K562 (cell line): ENCODE results near the gene C1orf94. TPM values are rescaled to one million over a fixed set of nuclear protein-coding genes. Genes with fewer than 3 reads are reported as not detected.

Experiments
- ATAC-seq: fragments of 200-7000 bp; cut with Tn5 transposase; 3 replicates; pipeline ENCODE4 v1.9.1; 2020; ENCODE audit warnings: moderate library complexity
- BruUV-seq: library from RNA; stranded (reverse); fragments of 400-500 nt; replicated peaks from 2 replicates; lab custom pipeline; 2021; lab: Mats Ljungman, UMichigan
- CTCF ChIA-PET: fragments of 300-600 bp; formaldehyde crosslinking; extraction: SDS; loops from one replicate; lab custom pipeline; 2021; ENCODE audit warnings: low intra/inter-chr PET ratio; lab: Yijun Ruan, JAX
- POLR2A ChIA-PET: fragments of 300-600, 350-650 bp; sonication (Branson Sonifier 250); formaldehyde crosslinking; extraction: SDS; loops from one replicate; lab custom pipeline; 2021; ENCODE audit warnings: antibody characterized with exemption, inconsistent platforms; lab: Yijun Ruan, JAX
- DNase-seq, 4 experiments: peaks; one replicate each; pipeline versions ENCODE4 v3.0.0 to v3.0.0-alpha.2; 2011 to 2018; ENCODE audit warnings: low spot score in 3 of 4, mixed read lengths in 3 of 4; ENCODE audit errors: extremely low read depth in 1 of 4
- FAIRE-seq: peaks from 2 replicates; lab custom pipeline; 2011; peaks lifted over from hg19 to GRCh38; lab: Jason Lieb, UNC
- H2AFZ ChIP-seq: 2 replicates; pipeline ENCODE4 v1.6.0; 2011; ENCODE audit warnings: low read depth, low read length, control low read depth, inconsistent platforms
- H3K27ac ChIP-seq: fragments of 200-600 bp; 3 replicates; pipeline ENCODE4 v1.8.0; 2011; ENCODE audit warnings: low read depth, mild to moderate bottlenecking, control low read depth, inconsistent platforms, low read length, moderate library complexity, mixed read lengths; ENCODE audit errors: extremely low read depth
- H3K27me3 ChIP-seq, 2 experiments: fragments of 300-600 bp in 1 of 2; 2 replicates in 1 of 2; 3 replicates in 1 of 2; pipeline versions ENCODE4 v1.6.0 to v1.8.0; 2011; ENCODE audit warnings: inconsistent platforms in 2 of 2, low read length in 2 of 2, mild to moderate bottlenecking in 1 of 2, mixed read lengths in 1 of 2, moderate library complexity in 1 of 2; ENCODE audit not compliant: control insufficient read depth in 2 of 2, insufficient read depth in 2 of 2
- H3K36me3 ChIP-seq: fragments of 300-600 bp; 3 replicates; pipeline ENCODE4 v1.8.0; 2011; ENCODE audit warnings: mild to moderate bottlenecking, low read length, inconsistent platforms; ENCODE audit not compliant: control insufficient read depth, insufficient read depth
- H3K4me1 ChIP-seq, 2 experiments: fragments of 200-600 bp in 1 of 2; replicated peaks in 1 of 2; 2 replicates in 1 of 2; 3 replicates in 1 of 2; pipeline versions ENCODE4 v1.5.1 to v1.8.0; 2011; ENCODE audit warnings: inconsistent platforms in 2 of 2, low read length in 2 of 2, mild to moderate bottlenecking in 1 of 2, mixed read lengths in 1 of 2, moderate library complexity in 1 of 2; ENCODE audit not compliant: control insufficient read depth in 2 of 2, insufficient read depth in 2 of 2
- H3K4me2 ChIP-seq: 2 replicates; pipeline ENCODE4 v1.6.1; 2011; ENCODE audit warnings: low read length, control low read depth, inconsistent platforms, mixed read lengths; ENCODE audit not compliant: insufficient read depth
- H3K4me3 ChIP-seq: fragments of 200-600 bp; sonication (generic), shearing (Covaris generic); 2 replicates; pipeline ENCODE4 v1.5.1; 2016; ENCODE audit warnings: control low read depth, inconsistent platforms
- H3K79me2 ChIP-seq: fragments of 200-600 bp; 3 replicates; pipeline ENCODE4 v1.8.0; 2011; ENCODE audit warnings: low read length, inconsistent platforms; ENCODE audit not compliant: control insufficient read depth, insufficient read depth
- H3K9ac ChIP-seq, 2 experiments: 2 replicates each; pipeline versions ENCODE4 v1.6.0 to v1.6.1; 2011; ENCODE audit warnings: low read depth in 2 of 2, low read length in 2 of 2, control low read depth in 1 of 2, inconsistent platforms in 1 of 2, mild to moderate bottlenecking in 1 of 2, mixed read lengths in 1 of 2; ENCODE audit not compliant: insufficient read depth in 1 of 2
- H3K9me1 ChIP-seq: one replicate; pipeline ENCODE4 v1.6.0; 2011; ENCODE audit warnings: inconsistent platforms, mild to moderate bottlenecking, low read length, moderate library complexity; ENCODE audit not compliant: control insufficient read depth, insufficient read depth
- H3K9me3 ChIP-seq: replicated peaks from 2 replicates; pipeline ENCODE4 v1.5.1; 2011; ENCODE audit warnings: low read depth, low read length, inconsistent platforms; ENCODE audit not compliant: control insufficient read depth, insufficient read depth
- H4K20me1 ChIP-seq: replicated peaks from 2 replicates; pipeline ENCODE4 v1.6.1; 2011; ENCODE audit warnings: low read length, inconsistent platforms, mixed read lengths; ENCODE audit not compliant: control insufficient read depth, insufficient read depth
- BCL6 ChIP-seq: fragments of 250-450 bp; sonication (Bioruptor Pico); IDR thresholded peaks from 2 replicates; pipeline ENCODE4 v1.4.0; 2020
- MYC ChIP-seq, 2 experiments: fragments of 250-450 bp in 1 of 2; sonication (Bioruptor Pico) in 1 of 2; IDR thresholded peaks; 2 replicates each; pipeline versions ENCODE4 v1.5.1 to v1.6.1; 2012 to 2021; ENCODE audit warnings: low read depth in 2 of 2, borderline replicate concordance in 1 of 2, improper control_type of control experiment in 1 of 2, low read length in 1 of 2, mild to moderate bottlenecking in 1 of 2, moderate library complexity in 1 of 2
- POLR2AphosphoS2 ChIP-seq: IDR thresholded peaks from 2 replicates; pipeline ENCODE4 v1.6.1; 2012; ENCODE audit warnings: low read length, improper control_type of control experiment
- YBX1 ChIP-seq: fragments of 450-650 bp; IDR thresholded peaks from 2 replicates; pipeline ENCODE4 v1.7.1; 2016; ENCODE audit warnings: mild to moderate bottlenecking
- ZNF175 ChIP-seq: fragments of 200-800 bp; sonication (Bioruptor generic); IDR thresholded peaks from 2 replicates; pipeline ENCODE4 v1.6.1; 2016; ENCODE audit warnings: low read depth, mild to moderate bottlenecking, missing genetic modification characterization, missing compliant biosample characterization
- ZNF197 ChIP-seq: fragments of 200-800 bp; sonication (Bioruptor generic); IDR thresholded peaks from 2 replicates; pipeline ENCODE4 v1.6.1; 2016; ENCODE audit warnings: low read depth, missing genetic modification characterization, missing compliant biosample characterization
- WGBS: fragments of 100-300 bp; shearing (Covaris generic); methylation state at CpG from one replicate; pipeline ENCODE4 v1.1.6; 2016; ENCODE audit warnings: low coverage, mixed read lengths; ENCODE audit not compliant: insufficient coverage; ENCODE audit errors: missing lambda C conversion rate; 5-methylcytosine and 5-hydroxymethylcytosine counted together
- in situ Hi-C: fragments of 300-500 bp; cut with MboI; formaldehyde crosslinking; loops from 4 replicates; pipeline ENCODE4 v1.15.0; 2018; ENCODE audit warnings: inconsistent platforms, mixed read lengths
- intact Hi-C: fragments of 100-400 bp; cut with micrococcal nuclease; formaldehyde crosslinking; loops from 2 replicates; pipeline ENCODE4 v1.14.2; 2022
- polyA plus RNA-seq, 8 experiments: library from polyadenylated mRNA; depleted of rRNA in 4 of 8; stranded (reverse) in 5 of 8; unstranded in 3 of 8; fragments of >200 nt; fragmentation: Nextera tagmentation in 2 of 8; fragmentation: Illumina TruSeq in 1 of 8; extraction: Ambion mirVana in 2 of 8; extraction: Trizol in 1 of 8; gene quantifications; 2 replicates each; pipeline versions ENCODE4 v1.2.1 to v1.2.3, GENCODE V29; 2011 to 2014; ENCODE audit warnings: inconsistent platforms in 1 of 8, missing spikeins in 1 of 8
- total RNA-seq, 7 experiments: library from RNA; depleted of rRNA in 6 of 7; stranded (reverse); fragments of >200 nt in 6 of 7; fragmentation: Illumina TruSeq in 2 of 7; extraction: Trizol in 2 of 7; gene quantifications; 2 replicates each; pipeline versions ENCODE4 v1.2.1 to v1.2.3, GENCODE V29; 2011 to 2021; ENCODE audit warnings: low replicate concordance in 1 of 7
- TF ChIP-seq, protein P1 (sequence below): fragments of 250-450 bp; sonication (Bioruptor Pico); IDR thresholded peaks from 2 replicates; pipeline ENCODE4 v1.4.0; 2020; ENCODE audit warnings: mild to moderate bottlenecking
- TF ChIP-seq, protein P2 (sequence below): sonication (generic); IDR thresholded peaks from 2 replicates; pipeline ENCODE4 v1.6.1; 2016
- TF ChIP-seq, protein P3 (sequence below), 2 experiments: fragments of 450-650 bp; IDR thresholded peaks; 2 replicates each; pipeline ENCODE4 v1.6.1; 2016; ENCODE audit warnings: mild to moderate bottlenecking in 2 of 2, borderline replicate concordance in 1 of 2, low read depth in 1 of 2, moderate library complexity in 1 of 2

C1orf94 gene
- total and polyA plus RNA-seq, 9 of the 15 experiments (the other 6 are each of a cell fraction or from before 2014, with no cell fraction given), result not detected

DNA sequence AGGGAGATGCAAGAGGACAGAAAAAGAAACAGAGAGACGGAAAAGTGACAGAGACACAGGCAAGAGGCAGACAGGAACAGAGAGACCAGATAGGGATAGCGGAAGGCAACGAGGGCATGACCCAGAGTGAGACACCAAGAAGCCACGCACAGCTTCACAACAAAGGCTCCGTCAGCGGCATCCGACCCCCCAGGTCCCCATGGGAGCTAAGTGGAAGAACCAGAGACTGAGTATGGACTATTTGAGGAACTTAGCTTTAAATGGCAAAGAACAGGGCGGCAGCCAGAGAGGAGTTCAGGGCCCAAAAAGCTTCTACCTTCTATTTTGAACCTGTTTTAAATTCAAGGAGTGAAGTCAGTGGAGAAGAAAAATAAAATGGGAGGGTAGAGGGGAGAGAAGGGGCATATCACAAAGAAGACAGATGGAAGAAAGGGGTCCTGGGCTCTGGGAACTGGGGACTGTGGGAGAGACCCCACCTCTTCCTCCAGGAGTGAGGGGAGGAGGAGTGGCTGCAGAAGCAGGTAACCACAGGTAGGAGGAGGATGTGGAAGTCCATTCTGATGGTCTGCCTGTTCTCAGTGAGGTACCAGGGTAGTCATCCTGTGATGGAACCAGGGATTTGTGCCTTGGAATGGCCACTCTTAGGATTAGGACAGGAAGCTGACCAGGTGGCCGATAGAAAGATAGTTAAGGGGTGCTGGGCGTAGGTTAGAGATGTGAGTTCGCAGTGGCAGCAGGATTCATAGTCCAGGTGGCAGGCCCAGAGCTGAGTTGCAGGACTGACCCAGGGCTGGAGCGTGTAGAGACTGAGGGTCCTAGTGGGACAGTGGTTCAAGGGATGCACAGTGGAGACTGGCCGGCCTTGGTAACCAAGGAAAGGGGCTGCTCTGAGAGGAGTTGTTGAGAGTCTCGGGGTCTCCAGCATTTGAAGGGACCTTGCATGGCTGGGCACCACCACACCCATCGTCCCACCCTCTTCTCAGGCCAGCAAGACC lies 49.4 kb upstream of the C1orf94 start:
- no peaks in the 10 kb centered on the region for H3K36me3 ChIP-seq
- ChIA-PET CTCF (no interaction called here), POLR2A (no interaction called here)
- no TSS peak for BruUV-seq
- intact Hi-C loops, result no loop called here
- ATAC-seq (no peak), DNase-seq (no peak), FAIRE-seq (no peak)
- H3K79me2 ChIP-seq, result no peaks in the 10 kb centered on the region
- H3K4me1 ChIP-seq, result no peaks in the 10 kb centered on the region
- H3K9me3 ChIP-seq, result no peaks in the 10 kb centered on the region
- H3K9me1 ChIP-seq, result no peaks in the 10 kb centered on the region
- in situ Hi-C loops, result no loop called here
- 2% methylated on average over 15 of the region's 15 CpGs for WGBS
- H4K20me1 ChIP-seq, result no peaks in the 10 kb centered on the region
- no peak overlapping the region for H3K27ac ChIP-seq
- H2AFZ ChIP-seq, result no peak overlapping the region
- H3K4me2 ChIP-seq, result no peak overlapping the region
- H3K4me3 ChIP-seq, result no peak overlapping the region
- H3K9ac ChIP-seq, result no peak overlapping the region
- peaks cover 0 to 18% of the 10 kb centered on the region in 2 experiments; a peak in 2 of 5 replicates for H3K27me3 ChIP-seq
- TF ChIP-seq ZNF197 (CRISPR knock-in tag), result no peak
- TF ChIP-seq, protein P1, sequence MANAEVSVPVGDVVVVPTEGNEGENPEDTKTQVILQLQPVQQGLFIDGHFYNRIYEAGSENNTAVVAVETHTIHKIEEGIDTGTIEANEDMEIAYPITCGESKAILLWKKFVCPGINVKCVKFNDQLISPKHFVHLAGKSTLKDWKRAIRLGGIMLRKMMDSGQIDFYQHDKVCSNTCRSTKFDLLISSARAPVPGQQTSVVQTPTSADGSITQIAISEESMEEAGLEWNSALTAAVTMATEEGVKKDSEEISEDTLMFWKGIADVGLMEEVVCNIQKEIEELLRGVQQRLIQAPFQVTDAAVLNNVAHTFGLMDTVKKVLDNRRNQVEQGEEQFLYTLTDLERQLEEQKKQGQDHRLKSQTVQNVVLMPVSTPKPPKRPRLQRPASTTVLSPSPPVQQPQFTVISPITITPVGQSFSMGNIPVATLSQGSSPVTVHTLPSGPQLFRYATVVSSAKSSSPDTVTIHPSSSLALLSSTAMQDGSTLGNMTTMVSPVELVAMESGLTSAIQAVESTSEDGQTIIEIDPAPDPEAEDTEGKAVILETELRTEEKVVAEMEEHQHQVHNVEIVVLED, result no peak
- TF ChIP-seq ZNF175 (CRISPR knock-in tag), result no peak
- no peak for TF ChIP-seq YBX1
- TF ChIP-seq, protein P2, sequence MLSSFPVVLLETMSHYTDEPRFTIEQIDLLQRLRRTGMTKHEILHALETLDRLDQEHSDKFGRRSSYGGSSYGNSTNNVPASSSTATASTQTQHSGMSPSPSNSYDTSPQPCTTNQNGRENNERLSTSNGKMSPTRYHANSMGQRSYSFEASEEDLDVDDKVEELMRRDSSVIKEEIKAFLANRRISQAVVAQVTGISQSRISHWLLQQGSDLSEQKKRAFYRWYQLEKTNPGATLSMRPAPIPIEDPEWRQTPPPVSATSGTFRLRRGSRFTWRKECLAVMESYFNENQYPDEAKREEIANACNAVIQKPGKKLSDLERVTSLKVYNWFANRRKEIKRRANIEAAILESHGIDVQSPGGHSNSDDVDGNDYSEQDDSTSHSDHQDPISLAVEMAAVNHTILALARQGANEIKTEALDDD, result no peak
- no peak for TF ChIP-seq POLR2AphosphoS2
- no peak for TF ChIP-seq BCL6 (CRISPR knock-in tag)
- TF ChIP-seq, protein P3, sequence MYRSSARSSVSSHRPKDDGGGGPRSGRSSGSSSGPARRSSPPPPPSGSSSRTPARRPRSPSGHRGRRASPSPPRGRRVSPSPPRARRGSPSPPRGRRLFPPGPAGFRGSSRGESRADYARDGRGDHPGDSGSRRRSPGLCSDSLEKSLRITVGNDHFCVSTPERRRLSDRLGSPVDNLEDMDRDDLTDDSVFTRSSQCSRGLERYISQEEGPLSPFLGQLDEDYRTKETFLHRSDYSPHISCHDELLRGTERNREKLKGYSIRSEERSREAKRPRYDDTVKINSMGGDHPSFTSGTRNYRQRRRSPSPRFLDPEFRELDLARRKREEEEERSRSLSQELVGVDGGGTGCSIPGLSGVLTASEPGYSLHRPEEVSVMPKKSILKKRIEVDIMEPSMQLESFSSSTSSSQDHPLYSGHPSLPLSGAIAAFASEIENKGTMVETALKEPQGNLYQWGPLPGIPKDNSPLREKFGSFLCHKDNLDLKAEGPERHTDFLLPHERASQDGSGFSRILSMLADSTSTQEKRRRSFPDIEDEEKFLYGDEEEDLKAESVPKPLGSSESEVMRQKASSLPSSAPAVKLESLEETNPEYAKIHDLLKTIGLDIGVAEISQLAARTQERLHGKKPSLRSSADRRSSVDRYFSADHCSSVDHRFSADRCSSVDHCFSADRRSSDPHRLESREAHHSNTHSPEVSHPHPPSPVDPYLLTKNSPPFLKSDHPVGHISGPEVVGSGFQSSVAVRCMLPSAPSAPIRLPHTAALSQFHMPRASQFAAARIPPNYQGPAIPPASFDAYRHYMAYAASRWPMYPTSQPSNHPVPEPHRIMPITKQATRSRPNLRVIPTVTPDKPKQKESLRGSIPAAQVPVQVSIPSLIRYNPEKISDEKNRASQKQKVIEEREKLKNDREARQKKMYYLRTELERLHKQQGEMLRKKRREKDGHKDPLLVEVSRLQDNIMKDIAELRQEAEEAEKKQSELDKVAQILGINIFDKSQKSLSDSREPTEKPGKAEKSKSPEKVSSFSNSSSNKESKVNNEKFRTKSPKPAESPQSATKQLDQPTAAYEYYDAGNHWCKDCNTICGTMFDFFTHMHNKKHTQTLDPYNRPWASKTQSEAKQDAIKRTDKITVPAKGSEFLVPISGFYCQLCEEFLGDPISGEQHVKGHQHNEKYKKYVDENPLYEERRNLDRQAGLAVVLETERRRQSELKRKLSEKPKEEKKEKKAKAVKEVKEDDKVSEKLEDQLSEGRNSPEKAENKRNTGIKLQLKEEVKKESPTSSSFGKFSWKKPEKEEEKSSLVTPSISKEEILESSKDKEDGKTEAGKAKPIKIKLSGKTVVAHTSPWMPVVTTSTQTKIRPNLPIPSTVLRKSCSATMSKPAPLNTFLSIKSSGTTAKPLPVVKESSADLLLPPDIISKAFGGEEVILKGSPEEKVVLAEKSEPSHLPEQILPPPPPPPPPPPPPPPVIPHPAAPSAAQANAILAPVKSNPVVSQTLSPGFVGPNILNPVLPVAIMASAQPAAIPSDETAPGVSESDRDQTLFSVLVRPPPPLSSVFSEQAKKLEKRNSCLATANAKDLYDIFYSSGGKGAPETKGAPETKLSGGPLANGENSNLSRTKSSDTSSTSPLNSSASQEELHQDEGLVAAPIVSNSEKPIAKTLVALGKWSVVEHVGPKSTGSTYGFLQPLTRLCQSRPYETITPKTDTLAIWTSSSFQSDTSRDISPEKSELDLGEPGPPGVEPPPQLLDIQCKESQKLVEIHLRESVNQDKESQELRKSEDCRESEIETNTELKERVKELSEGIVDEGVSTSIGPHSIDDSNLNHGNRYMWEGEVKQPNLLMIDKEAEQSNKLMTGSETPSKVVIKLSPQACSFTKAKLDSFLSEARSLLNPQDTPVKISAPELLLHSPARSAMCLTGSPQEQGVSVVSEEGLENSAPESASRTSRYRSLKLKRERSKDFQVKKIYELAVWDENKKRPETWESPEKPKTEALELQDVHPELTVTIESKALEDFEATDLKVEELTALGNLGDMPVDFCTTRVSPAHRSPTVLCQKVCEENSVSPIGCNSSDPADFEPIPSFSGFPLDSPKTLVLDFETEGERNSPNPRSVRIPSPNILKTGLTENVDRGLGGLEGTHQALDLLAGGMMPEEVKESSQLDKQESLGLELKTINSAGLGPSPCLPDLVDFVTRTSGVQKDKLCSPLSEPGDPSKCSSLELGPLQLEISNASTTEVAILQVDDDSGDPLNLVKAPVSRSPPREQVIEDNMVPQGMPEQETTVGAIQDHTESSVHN (IDR thresholded peaks at IDR 0.05; ENCODE audit: borderline replicate concordance in 1 of 2, low read depth in 1 of 2), result no peak
- no peak for TF ChIP-seq MYC (IDR thresholded peaks at IDR 0.05; ENCODE audit: low read depth, low read length)
- TF ChIP-seq MYC (CRISPR knock-in tag; IDR thresholded peaks at IDR 0.05; ENCODE audit: borderline replicate concordance, low read depth), result no peak
